22Rv1 (cell line): Measurements from ENCODE around the gene ZNF880.

Experiments
- H3K27ac ChIP-seq: fragments of 450-650 bp; 2 replicates; pipeline ENCODE4 v1.5.1; 2017
- ZFX ChIP-seq: fragments of 450-650 bp; IDR thresholded peaks from 2 replicates; pipeline ENCODE4 v1.6.1; 2017; ENCODE audit warnings: antibody characterized with exemption, borderline replicate concordance
- TF ChIP-seq, protein P1 (sequence below): fragments of 450-650 bp; IDR thresholded peaks from 2 replicates; pipeline ENCODE4 v1.5.1; 2017; ENCODE audit warnings: mild to moderate bottlenecking

Gene ZNF880

DNA sequence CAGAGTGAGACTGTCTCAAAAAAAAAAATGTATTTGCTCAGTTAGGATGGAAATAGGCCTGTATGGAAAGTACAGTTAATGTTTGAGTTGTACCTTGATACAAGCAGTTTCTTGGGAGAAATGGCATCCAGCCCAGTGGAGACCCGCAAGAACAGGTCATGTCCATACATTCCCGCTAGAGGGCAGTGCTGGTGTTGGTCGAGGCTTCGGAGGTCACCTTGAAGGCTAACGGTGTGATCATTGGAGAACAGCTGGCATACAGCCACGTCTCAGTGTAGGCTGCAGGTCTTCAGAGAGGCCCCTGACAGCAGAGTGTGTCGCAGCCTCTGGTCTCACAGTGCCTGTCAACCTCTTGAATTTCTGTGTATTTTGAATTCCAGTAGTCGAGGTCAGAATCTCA is 26.2 kb upstream of the ZNF880 start:
- TF ChIP-seq, protein P1, sequence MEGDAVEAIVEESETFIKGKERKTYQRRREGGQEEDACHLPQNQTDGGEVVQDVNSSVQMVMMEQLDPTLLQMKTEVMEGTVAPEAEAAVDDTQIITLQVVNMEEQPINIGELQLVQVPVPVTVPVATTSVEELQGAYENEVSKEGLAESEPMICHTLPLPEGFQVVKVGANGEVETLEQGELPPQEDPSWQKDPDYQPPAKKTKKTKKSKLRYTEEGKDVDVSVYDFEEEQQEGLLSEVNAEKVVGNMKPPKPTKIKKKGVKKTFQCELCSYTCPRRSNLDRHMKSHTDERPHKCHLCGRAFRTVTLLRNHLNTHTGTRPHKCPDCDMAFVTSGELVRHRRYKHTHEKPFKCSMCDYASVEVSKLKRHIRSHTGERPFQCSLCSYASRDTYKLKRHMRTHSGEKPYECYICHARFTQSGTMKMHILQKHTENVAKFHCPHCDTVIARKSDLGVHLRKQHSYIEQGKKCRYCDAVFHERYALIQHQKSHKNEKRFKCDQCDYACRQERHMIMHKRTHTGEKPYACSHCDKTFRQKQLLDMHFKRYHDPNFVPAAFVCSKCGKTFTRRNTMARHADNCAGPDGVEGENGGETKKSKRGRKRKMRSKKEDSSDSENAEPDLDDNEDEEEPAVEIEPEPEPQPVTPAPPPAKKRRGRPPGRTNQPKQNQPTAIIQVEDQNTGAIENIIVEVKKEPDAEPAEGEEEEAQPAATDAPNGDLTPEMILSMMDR = peak; percentile 68
- TF ChIP-seq ZFX = no peak
- no peak overlapping the region for H3K27ac ChIP-seq

GRCh38 chr19:52345162-52345561 is 24.6 kb upstream of the ZNF880 start:
- H3K27ac ChIP-seq = no peak overlapping the region
- TF ChIP-seq ZFX = no peak
- TF ChIP-seq, protein P1 = no peak

- H3K27ac ChIP-seq = no peak overlapping the region
- TF ChIP-seq, protein P1 = peak; percentile 26; the same call in 1 of the 2 replicates
- TF ChIP-seq ZFX = no peak
Observed at GRCh38 chr19:52351512-52351911, 18.2 kb upstream of the ZNF880 start.

- TF ChIP-seq ZFX = no peak
- TF ChIP-seq, protein P1 = no peak
- H3K27ac ChIP-seq = no peak overlapping the region
Observed at GRCh38 chr19:52366414-52366824, 3.3 kb upstream of the ZNF880 start.

DNA sequence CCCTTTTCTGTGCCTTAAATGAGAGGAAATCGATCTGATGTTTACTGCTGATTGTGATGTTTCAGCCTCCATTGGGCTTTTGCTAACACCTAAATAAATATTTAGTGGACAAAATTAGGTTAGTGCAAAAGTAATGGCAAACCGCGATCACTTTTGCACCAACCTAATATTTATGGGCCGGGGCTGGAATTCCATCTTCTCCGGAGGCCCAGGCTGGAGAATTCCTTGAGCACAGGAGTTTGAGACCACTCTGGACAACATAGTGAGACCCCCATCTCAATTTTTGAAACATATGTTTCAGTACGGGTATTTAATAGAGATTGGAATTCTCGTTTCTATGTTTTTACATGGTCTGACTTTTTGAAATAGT is 603 bp downstream of the ZNF880 start:
- peak overlapping the region; percentile 76 for H3K27ac ChIP-seq
- TF ChIP-seq, protein P1 = no peak
- TF ChIP-seq ZFX = no peak

DNA sequence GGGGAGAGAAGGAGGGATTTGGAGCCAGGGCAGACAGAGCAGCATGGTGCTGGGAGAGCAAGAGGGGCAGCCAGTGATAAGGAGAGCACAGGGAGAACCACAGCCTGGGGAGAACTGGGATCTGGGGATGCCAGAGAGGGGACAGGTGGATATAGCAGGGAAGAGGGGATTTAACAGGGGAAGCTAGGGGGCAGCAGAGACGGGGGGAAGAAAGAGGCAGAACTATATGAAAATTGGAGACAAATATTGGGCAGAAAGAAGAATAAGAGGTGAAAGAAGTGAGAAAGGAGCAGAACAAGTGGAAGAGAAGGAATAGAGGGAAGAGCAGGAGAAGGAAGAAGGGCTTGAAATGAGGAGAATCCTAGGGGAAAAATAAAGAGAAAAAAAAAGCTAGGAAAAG is 21.4 kb downstream of the ZNF880 start:
- H3K27ac ChIP-seq = no peak overlapping the region
- no peak for TF ChIP-seq ZFX
- TF ChIP-seq, protein P1 = no peak

- peak within 1 kb of the TSS; percentile 64 for H3K27ac ChIP-seq
- TF ChIP-seq, protein P1 = no peak
- TF ChIP-seq ZFX = no peak
Observed at GRCh38 chr19:52397310-52398080, 27.8 kb downstream of the ZNF880 start, which contains the start of gene ZNF528. Gene ZNF528, plus strand, starts transcription at chr19:52397849. Its CDS starts 4,165 bp downstream, at chr19:52402014.
